HepG2 (cell line): ENCODE data around the gene CAB39. TPM values are rescaled to one million over a fixed set of nuclear protein-coding genes. Genes with fewer than 3 reads are reported as not detected.

ENCODE experiments used
- AHDC1 ChIP-seq: sonication (generic); formaldehyde crosslinking; IDR thresholded peaks from 2 replicates; pipeline ENCODE4 v1.5.1; 2020; ENCODE audit warnings: mild to moderate bottlenecking, missing genetic modification reagents, borderline replicate concordance
- HNF4A ChIP-seq: sonication (generic); formaldehyde crosslinking; IDR thresholded peaks from 2 replicates; pipeline ENCODE4 v1.4.0; 2020; ENCODE audit warnings: missing genetic modification reagents
- KLF16 ChIP-seq, 2 experiments: sonication (generic) in 1 of 2; formaldehyde crosslinking in 1 of 2; IDR thresholded peaks; 2 replicates each; pipeline versions ENCODE4 v1.6.1 to v1.8.0; 2016 to 2023; ENCODE audit warnings: missing genetic modification reagents in 2 of 2, missing compliant biosample characterization in 1 of 2
- RORA ChIP-seq: sonication (generic); formaldehyde crosslinking; IDR thresholded peaks from 2 replicates; pipeline ENCODE4 v1.5.0; 2020; ENCODE audit warnings: mild to moderate bottlenecking, missing genetic modification reagents, moderate library complexity
- SNAI1 ChIP-seq: sonication (generic); formaldehyde crosslinking; IDR thresholded peaks from 2 replicates; pipeline ENCODE4 v1.5.0; 2020; ENCODE audit warnings: mild to moderate bottlenecking, missing genetic modification reagents, borderline replicate concordance
- STAT6 ChIP-seq: sonication (generic); formaldehyde crosslinking; IDR thresholded peaks from 2 replicates; pipeline ENCODE4 v1.4.0; 2020; ENCODE audit warnings: missing genetic modification reagents, mild to moderate bottlenecking, borderline replicate concordance
- TSC22D2 ChIP-seq: sonication (generic); formaldehyde crosslinking; IDR thresholded peaks from 2 replicates; pipeline ENCODE4 v1.5.1; 2020; ENCODE audit warnings: missing genetic modification reagents, mild to moderate bottlenecking, borderline replicate concordance
- ZNF331 ChIP-seq: sonication (generic); formaldehyde crosslinking; IDR thresholded peaks from 2 replicates; pipeline ENCODE4 v1.4.0; 2020; ENCODE audit warnings: missing genetic modification reagents
- ZNF407 ChIP-seq: sonication (generic); formaldehyde crosslinking; IDR thresholded peaks from one replicate; pipeline ENCODE4 v1.5.1; 2020; ENCODE audit warnings: mild to moderate bottlenecking, missing genetic modification reagents; ENCODE audit errors: not compliant biosample characterization
- ZNF496 ChIP-seq: sonication (generic); formaldehyde crosslinking; IDR thresholded peaks from 2 replicates; pipeline ENCODE4 v1.8.1; 2023; ENCODE audit warnings: mild to moderate bottlenecking, moderate library complexity, missing genetic modification reagents; ENCODE audit not compliant: insufficient replicate concordance
- ZNF543 ChIP-seq: sonication (generic); formaldehyde crosslinking; IDR thresholded peaks from 2 replicates; pipeline ENCODE4 v1.4.0; 2020; ENCODE audit warnings: mild to moderate bottlenecking, missing genetic modification reagents
- ZNF775 ChIP-seq: sonication (generic); formaldehyde crosslinking; IDR thresholded peaks from 2 replicates; pipeline ENCODE4 v1.4.0; 2020; ENCODE audit warnings: missing genetic modification reagents, mild to moderate bottlenecking, moderate library complexity, borderline replicate concordance
- polyA plus RNA-seq, 8 experiments: library from polyadenylated mRNA; depleted of rRNA in 3 of 8; stranded (reverse) in 7 of 8; unstranded in 1 of 8; fragments of >200 nt; fragmentation: Illumina TruSeq in 4 of 8; extraction: Trizol in 4 of 8; gene quantifications; 2 replicates each; pipeline versions ENCODE4 v1.2.1 to v1.2.3, GENCODE V29; 2011 to 2016; ENCODE audit warnings: low read depth in 4 of 8, missing spikeins in 1 of 8, mixed read lengths in 1 of 8; ENCODE audit not compliant: insufficient read depth in 1 of 8
- total RNA-seq, 5 experiments: library from RNA; depleted of rRNA; stranded (reverse); fragments of >200 nt; fragmentation: Illumina TruSeq; extraction: Trizol; gene quantifications; 2 replicates each; pipeline ENCODE4 v1.2.3, GENCODE V29; 2016; ENCODE audit warnings: low read depth in 1 of 5

CAB39 gene
- total and polyA plus RNA-seq, 2 of the 13 experiments (the other 11 are each of a cell fraction or from before 2014, with no cell fraction given) = 19.3 to 45.3 TPM

- TF ChIP-seq TSC22D2 = no peak
- TF ChIP-seq ZNF775 (CRISPR knock-in tag) = no peak
- peak; percentile 20 for TF ChIP-seq ZNF407 (CRISPR knock-in tag)
- no peak for TF ChIP-seq ZNF331 (CRISPR knock-in tag)
- no peak for TF ChIP-seq ZNF496 (CRISPR knock-in tag)
- no peak for TF ChIP-seq STAT6 (CRISPR knock-in tag)
- no peak for TF ChIP-seq RORA (CRISPR knock-in tag)
- TF ChIP-seq SNAI1 (CRISPR knock-in tag) = no peak
- no peak for TF ChIP-seq ZNF543
- no peak for TF ChIP-seq HNF4A (CRISPR knock-in tag)
- no peak for TF ChIP-seq AHDC1
- TF ChIP-seq KLF16 (CRISPR knock-in tag; IDR thresholded peaks at IDR 0.05) = 0 out of 4 replicates have a peak, but pooled peaks of 1 of the 2 experiments have one; percentile 41
These were observed 111.8 kb downstream of the CAB39 start (continued) for GRCh38 chr2:230824406-230824978.
